Measurements from ENCODE around the gene C15orf62.

C15orf62 gene

GRCh38 chr15:40815042-40815698, 45.4 kb downstream of the C15orf62 start:
- no peak for DNase-seq (ENCODE audit: low read depth in 2 of 2)

DNA sequence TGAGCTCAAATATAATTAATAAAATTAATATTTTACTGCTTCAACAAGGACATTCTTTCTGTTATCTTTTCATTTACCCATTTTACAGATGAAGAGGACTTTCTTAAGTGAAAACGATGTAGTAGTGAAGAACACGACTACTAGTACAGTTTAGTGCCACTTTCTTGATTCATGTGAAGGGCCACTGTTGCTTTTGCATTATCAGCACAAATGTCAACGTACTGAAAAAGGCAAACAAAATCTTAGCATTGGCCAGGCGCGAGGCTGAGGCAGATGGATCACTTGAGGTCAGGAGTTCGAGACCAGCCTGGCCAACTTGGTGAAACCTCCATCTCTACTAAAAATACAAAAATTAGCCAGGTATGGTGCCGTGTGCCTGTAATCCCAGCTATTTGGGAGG, 49.3 kb downstream of the C15orf62 start:
- DNase-seq (ENCODE audit: low read depth in 2 of 2) = no peak

GRCh38 chr15:40821195-40821594, 51.4 kb downstream of the C15orf62 start:
- DNase-seq (ENCODE audit: low read depth in 2 of 2) = no peak

Data from stimulated activated CD8-positive, alpha-beta memory T cell treated with anti-CD3 and anti-CD28 coated beads, Interleukin-15, amount 100 ng/mL, for 48 hours (primary cell).